GM18505 (cell line): ENCODE results near the gene ZNF669.

Source experiments
- ATAC-seq: cut with Tn5 transposase; IDR thresholded peaks from one replicate; pipeline ENCODE4 v1.9.1; 2021; ENCODE audit not compliant: unreplicated experiment
- POLR2A ChIP-seq: IDR thresholded peaks from 4 replicates; pipeline ENCODE4 v1.6.1; 2011; ENCODE audit warnings: borderline replicate concordance; ENCODE audit not compliant: insufficient read depth, insufficient read length; ENCODE audit errors: extremely low read depth

Gene ZNF669

GRCh38 chr1:247064304-247064703, 39.9 kb downstream of the ZNF669 start:
- no peak for TF ChIP-seq POLR2A
- ATAC-seq: no peak

GRCh38 chr1:247060771-247061170, 43.4 kb downstream of the ZNF669 start:
- no peak for TF ChIP-seq POLR2A
- no peak for ATAC-seq

GRCh38 chr1:247056071-247056470, 48.1 kb downstream of the ZNF669 start:
- TF ChIP-seq POLR2A: no peak
- no peak for ATAC-seq

- no peak for ATAC-seq
- TF ChIP-seq POLR2A: no peak
Observed at GRCh38 chr1:247054992-247055415, 49.2 kb downstream of the ZNF669 start.
